Esophagus muscularis mucosa (tissue), 4 donors: ENCODE data around the gene PTPRT. TPM values are rescaled to one million over a fixed set of nuclear protein-coding genes. Genes with fewer than 3 reads are reported as not detected.

Experiments used
- DNase-seq: peaks from one replicate; pipeline ENCODE4 v3.0.0-alpha.2; 2017; ENCODE audit errors: extremely low spot score
- H3K27ac ChIP-seq, 4 donors: fragments of 200-600 bp; sonication (generic); replicated peaks in 1 of 4; 1 replicate in 3 of 4; 2 replicates in 1 of 4; pipeline ENCODE4 v1.5.1; 2016 to 2019; ENCODE audit warnings: mild to moderate bottlenecking in 1 of 4
- H3K27me3 ChIP-seq, 4 donors: fragments of 200-600 bp; sonication (generic); one replicate each; pipeline versions ENCODE4 v1.5.1 to v1.6.0; 2016 to 2019
- H3K36me3 ChIP-seq, 4 donors: fragments of 200-600 bp; sonication (generic); one replicate each; pipeline ENCODE4 v1.5.1; 2016 to 2019
- H3K4me1 ChIP-seq, 4 donors: fragments of 200-600 bp; sonication (generic); one replicate each; pipeline ENCODE4 v1.5.1; 2016 to 2019
- H3K4me3 ChIP-seq, 4 donors: fragments of 200-600 bp; sonication (generic); 1 replicate in 2 of 4; 2 replicates in 2 of 4; pipeline ENCODE4 v1.5.1; 2016 to 2019; ENCODE audit warnings: mild to moderate bottlenecking in 4 of 4, moderate library complexity in 1 of 4
- H3K9me3 ChIP-seq, 4 donors: fragments of 200-600 bp; sonication (generic); 1 replicate in 3 of 4; 2 replicates in 1 of 4; pipeline ENCODE4 v1.5.1; 2016 to 2019
- EP300 ChIP-seq: sonication (generic); formaldehyde crosslinking; IDR thresholded peaks from one replicate; pipeline ENCODE4 v1.6.1; 2017; ENCODE audit warnings: antibody characterized with exemption
- POLR2A ChIP-seq: fragments of 450-650 bp; IDR thresholded peaks from one replicate; pipeline ENCODE4 v1.6.1; 2017; ENCODE audit warnings: antibody characterized with exemption, moderate library complexity, mild to moderate bottlenecking, low read depth
- POLR2AphosphoS5 ChIP-seq, 2 donors: sonication (generic); formaldehyde crosslinking; IDR thresholded peaks; one replicate each; pipeline ENCODE4 v1.6.1; 2017; ENCODE audit warnings: antibody characterized with exemption in 2 of 2
- WGBS: methylation state at CpG from one replicate; pipeline ENCODE4 v1.1.5; 2018; 5-methylcytosine and 5-hydroxymethylcytosine counted together
- intact Hi-C: fragments of 100-400 bp; cut with DNase I; formaldehyde crosslinking; loops from one replicate; pipeline ENCODE4 v1.15.1; 2023
- total RNA-seq, 4 donors: library from RNA; depleted of rRNA; stranded (reverse); fragments of >200 nt; gene quantifications; one replicate each; pipeline versions ENCODE4 v1.1.0 to v1.2.1, GENCODE V29; 2016
- TF ChIP-seq, protein P1 (sequence below), 3 experiments: fragments of 200-600 bp in 2 of 3; fragments of 450-650 bp in 1 of 3; sonication (generic) in 2 of 3; IDR thresholded peaks; one replicate each; pipeline ENCODE4 v1.5.1; 2017 to 2019; ENCODE audit warnings: antibody characterized with exemption in 3 of 3, mild to moderate bottlenecking in 2 of 3, moderate library complexity in 1 of 3

The PTPRT gene
- total RNA-seq, 4 donors from 2014 or later = 0.06 to 0.39 TPM; not detected in 2

DNA sequence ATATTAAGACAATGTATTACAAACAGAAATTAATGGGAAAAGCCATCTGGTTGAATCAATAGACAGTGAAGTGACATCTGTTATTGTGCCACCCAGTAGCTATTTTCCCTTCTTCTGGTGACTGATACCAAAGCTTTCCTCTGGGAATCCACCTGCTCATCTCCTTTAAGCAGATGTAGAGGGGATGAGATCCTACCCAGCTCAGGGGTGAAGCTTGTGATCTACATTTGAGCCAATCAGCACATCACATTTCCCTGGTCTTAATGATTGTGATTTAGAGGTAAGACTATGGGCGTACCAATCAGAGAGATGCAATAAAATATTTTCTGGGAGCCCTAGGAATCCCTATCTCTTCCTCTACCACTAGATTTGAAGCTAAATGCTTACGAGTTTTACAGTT, 782.9 kb downstream of the PTPRT start:
- peaks cover 0 to 7% (median 0%) of the 10 kb centered on the region in 4 donors for H3K27me3 ChIP-seq
- intact Hi-C loops = no loop called here
- H3K4me1 ChIP-seq = no peaks in the 10 kb centered on the region
- H3K36me3 ChIP-seq = no peaks in the 10 kb centered on the region
- H3K9me3 ChIP-seq = no peaks in the 10 kb centered on the region
- TF ChIP-seq, protein P1, sequence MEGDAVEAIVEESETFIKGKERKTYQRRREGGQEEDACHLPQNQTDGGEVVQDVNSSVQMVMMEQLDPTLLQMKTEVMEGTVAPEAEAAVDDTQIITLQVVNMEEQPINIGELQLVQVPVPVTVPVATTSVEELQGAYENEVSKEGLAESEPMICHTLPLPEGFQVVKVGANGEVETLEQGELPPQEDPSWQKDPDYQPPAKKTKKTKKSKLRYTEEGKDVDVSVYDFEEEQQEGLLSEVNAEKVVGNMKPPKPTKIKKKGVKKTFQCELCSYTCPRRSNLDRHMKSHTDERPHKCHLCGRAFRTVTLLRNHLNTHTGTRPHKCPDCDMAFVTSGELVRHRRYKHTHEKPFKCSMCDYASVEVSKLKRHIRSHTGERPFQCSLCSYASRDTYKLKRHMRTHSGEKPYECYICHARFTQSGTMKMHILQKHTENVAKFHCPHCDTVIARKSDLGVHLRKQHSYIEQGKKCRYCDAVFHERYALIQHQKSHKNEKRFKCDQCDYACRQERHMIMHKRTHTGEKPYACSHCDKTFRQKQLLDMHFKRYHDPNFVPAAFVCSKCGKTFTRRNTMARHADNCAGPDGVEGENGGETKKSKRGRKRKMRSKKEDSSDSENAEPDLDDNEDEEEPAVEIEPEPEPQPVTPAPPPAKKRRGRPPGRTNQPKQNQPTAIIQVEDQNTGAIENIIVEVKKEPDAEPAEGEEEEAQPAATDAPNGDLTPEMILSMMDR (IDR thresholded peaks at IDR 0.05) = no peak
- TF ChIP-seq EP300 = no peak
- no peak for TF ChIP-seq POLR2A
- TF ChIP-seq POLR2AphosphoS5 (IDR thresholded peaks at IDR 0.05) = no peak
- no peak overlapping the region for H3K4me3 ChIP-seq
- peak; percentile 74 for DNase-seq
- 75% methylated on average over 2 of the region's 2 CpGs for WGBS
- H3K27ac ChIP-seq = no peak overlapping the region

DNA sequence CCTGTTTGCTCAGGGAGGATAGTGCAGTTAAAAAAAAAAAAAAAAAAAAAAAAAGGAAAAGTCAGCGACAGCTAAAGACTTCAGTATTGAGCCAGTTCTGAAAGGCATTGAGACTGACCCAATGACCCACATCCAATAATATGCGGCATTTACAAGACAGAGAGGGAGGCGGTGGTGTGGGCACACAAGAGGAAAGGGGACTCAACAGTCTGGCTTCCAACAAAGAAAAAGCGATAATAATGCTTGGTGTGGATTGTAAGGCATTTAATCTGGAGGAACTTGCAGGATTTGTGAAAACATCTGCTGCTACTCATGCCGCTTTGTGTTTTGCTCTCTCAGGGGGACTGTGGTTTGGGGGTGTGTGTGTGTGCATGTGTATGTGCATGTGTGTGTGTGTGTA, 787.3 kb downstream of the PTPRT start:
- Histone ChIP-seq H3K27ac (no peak overlapping the region), H3K27me3 (peaks cover 0 to 7% (median 0%) of the 10 kb centered on the region in 4 donors), H3K36me3 (no peaks in the 10 kb centered on the region), H3K4me1 (no peaks in the 10 kb centered on the region), H3K4me3 (no peak overlapping the region), H3K9me3 (no peaks in the 10 kb centered on the region)
- 80% methylated on average over 5 of the region's 5 CpGs for WGBS
- DNase-seq = peak; percentile 57
- intact Hi-C loops = no loop called here
- TF ChIP-seq POLR2A (no peak), EP300 (no peak), POLR2AphosphoS5 (IDR thresholded peaks at IDR 0.05) (no peak)
- TF ChIP-seq, protein P1 (IDR thresholded peaks at IDR 0.05) = no peak

DNA sequence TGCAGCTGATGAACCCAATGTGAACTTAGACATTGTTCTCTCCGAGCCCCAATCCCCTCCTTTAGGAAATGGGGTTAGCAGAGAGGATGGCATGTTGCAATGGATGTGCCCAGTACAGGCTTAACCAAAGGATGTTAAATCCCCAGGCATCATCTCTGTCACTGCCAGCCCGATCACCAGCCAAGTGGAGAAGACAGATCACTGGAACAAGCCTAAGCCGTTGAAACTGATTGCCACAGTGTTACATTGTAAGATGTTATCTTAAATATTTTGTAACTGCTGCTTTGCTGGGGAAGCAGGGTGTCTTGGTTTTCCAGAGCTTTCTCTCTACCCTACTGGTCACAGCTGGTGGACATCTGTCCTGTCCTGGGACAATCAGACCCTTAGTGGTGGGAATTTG, 788.1 kb downstream of the PTPRT start:
- Histone ChIP-seq H3K9me3 (no peaks in the 10 kb centered on the region), H3K27me3 (peaks cover 0 to 10% (median 0%) of the 10 kb centered on the region in 4 donors), H3K4me1 (no peaks in the 10 kb centered on the region), H3K36me3 (no peaks in the 10 kb centered on the region), H3K27ac (no peak overlapping the region), H3K4me3 (no peak overlapping the region)
- no peak for TF ChIP-seq EP300
- no peak for TF ChIP-seq POLR2A
- TF ChIP-seq POLR2AphosphoS5 (IDR thresholded peaks at IDR 0.05) = no peak
- TF ChIP-seq, protein P1 (IDR thresholded peaks at IDR 0.05) = no peak
- intact Hi-C loops = no loop called here
- 38% methylated on average over 3 of the region's 3 CpGs for WGBS
- DNase-seq = peak; percentile 72

DNA sequence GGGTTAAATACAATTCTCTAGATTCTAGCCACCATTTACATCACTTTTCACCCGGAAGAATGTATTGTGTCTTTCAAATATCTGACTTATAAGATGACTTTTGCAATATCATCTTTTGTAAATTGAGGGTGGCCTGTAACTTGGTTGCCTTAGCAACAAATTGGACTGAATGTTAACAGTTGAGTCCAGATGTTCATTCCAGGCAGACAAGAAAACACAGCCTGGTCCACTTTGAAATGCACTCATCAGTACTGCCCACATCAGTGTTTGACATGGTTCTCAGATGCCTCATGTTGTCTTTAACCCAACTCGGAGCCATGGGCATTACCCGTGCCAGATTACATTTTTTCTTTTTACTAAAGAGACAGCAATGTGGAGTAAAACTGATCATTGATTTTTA, 789.9 kb downstream of the PTPRT start:
- Histone ChIP-seq H3K9me3 (no peaks in the 10 kb centered on the region), H3K36me3 (no peaks in the 10 kb centered on the region), H3K4me3 (no peak overlapping the region), H3K4me1 (no peaks in the 10 kb centered on the region), H3K27ac (no peak overlapping the region), H3K27me3 (peaks cover 0 to 14% (median 0%) of the 10 kb centered on the region in 4 donors)
- intact Hi-C loops = no loop called here
- 51% methylated on average over 3 of the region's 3 CpGs for WGBS
- TF ChIP-seq, protein P1 (IDR thresholded peaks at IDR 0.05) = no peak
- no peak for TF ChIP-seq POLR2A
- TF ChIP-seq EP300 = no peak
- TF ChIP-seq POLR2AphosphoS5 (IDR thresholded peaks at IDR 0.05) = no peak
- DNase-seq = peak; percentile 62

DNA sequence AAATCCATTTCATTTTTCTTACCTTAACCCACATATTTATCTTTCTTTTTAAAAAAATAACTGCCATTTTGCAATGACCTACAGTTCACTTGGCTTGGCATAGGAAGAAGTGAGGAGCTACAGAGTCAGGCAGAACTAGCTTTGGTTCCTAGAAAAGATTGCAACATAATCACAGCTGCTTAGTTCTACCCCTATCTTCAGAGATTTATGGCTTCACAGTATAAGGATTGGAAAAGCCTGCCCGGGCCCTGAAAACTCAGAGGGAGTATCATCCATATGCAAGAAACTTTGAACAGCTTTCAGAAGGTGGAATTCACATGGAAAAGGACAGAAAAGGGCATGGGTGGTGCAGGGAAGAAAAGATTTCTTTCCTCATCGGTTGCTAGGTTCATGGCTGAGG, 797.3 kb downstream of the PTPRT start:
- Histone ChIP-seq H3K27ac (no peak overlapping the region), H3K9me3 (no peaks in the 10 kb centered on the region), H3K4me1 (no peaks in the 10 kb centered on the region), H3K36me3 (no peaks in the 10 kb centered on the region), H3K27me3 (peaks cover 0 to 6% (median 0%) of the 10 kb centered on the region in 4 donors), H3K4me3 (no peak overlapping the region)
- WGBS = 33% methylated on average over 2 of the region's 2 CpGs
- intact Hi-C loops = no loop called here
- DNase-seq = peak; percentile 42
- TF ChIP-seq POLR2AphosphoS5 (IDR thresholded peaks at IDR 0.05) = no peak
- no peak for TF ChIP-seq EP300
- TF ChIP-seq, protein P1 (IDR thresholded peaks at IDR 0.05) = no peak
